Measurements from ENCODE around the gene GUK1.

GRCh38 chr1:228154021-228154669, 14.1 kb downstream of the GUK1 start:
- TF ChIP-seq, protein P1, sequence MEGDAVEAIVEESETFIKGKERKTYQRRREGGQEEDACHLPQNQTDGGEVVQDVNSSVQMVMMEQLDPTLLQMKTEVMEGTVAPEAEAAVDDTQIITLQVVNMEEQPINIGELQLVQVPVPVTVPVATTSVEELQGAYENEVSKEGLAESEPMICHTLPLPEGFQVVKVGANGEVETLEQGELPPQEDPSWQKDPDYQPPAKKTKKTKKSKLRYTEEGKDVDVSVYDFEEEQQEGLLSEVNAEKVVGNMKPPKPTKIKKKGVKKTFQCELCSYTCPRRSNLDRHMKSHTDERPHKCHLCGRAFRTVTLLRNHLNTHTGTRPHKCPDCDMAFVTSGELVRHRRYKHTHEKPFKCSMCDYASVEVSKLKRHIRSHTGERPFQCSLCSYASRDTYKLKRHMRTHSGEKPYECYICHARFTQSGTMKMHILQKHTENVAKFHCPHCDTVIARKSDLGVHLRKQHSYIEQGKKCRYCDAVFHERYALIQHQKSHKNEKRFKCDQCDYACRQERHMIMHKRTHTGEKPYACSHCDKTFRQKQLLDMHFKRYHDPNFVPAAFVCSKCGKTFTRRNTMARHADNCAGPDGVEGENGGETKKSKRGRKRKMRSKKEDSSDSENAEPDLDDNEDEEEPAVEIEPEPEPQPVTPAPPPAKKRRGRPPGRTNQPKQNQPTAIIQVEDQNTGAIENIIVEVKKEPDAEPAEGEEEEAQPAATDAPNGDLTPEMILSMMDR (IDR thresholded peaks at IDR 0.05): no peak
- no peak for TF ChIP-seq POLR2AphosphoS5 (IDR thresholded peaks at IDR 0.05)
- TF ChIP-seq POLR2A (IDR thresholded peaks at IDR 0.05; ENCODE audit: low read depth): no peak
- TF ChIP-seq EP300 (IDR thresholded peaks at IDR 0.05): no peak

Measured in esophagus muscularis mucosa (tissue), 4 donors.